Measurements from ENCODE around the gene MACROD2.

Gene MACROD2

DNA sequence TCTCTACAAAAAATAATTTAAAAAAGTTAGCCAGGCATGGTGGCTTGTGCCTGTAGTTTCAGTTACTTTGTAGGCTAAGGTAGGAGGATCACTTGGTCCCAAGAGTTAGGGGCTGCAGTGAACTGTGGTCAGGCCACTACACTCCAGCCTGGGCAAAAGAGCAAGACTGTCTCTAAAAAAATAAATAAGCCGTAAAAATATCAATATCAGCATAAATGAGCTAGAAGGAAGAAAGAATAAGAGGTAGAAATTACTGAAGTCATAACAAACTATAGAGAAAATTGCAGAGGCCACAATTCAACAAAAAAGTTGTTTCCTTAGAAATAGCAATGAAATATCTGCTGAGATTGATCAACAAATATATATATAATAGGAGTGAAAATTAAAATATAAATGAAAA is 1169.4 kb downstream of the MACROD2 start:
- no peak for TF ChIP-seq CTCF (conservative IDR thresholded peaks at IDR 0.05; ENCODE audit: control insufficient read depth, insufficient read depth, low read depth, low read length)
- DNase-seq (ENCODE audit: low read depth), result no peak
- H3K4me3 ChIP-seq (ENCODE audit: control insufficient read depth, low read depth, low read length), result no peak overlapping the region

DNA sequence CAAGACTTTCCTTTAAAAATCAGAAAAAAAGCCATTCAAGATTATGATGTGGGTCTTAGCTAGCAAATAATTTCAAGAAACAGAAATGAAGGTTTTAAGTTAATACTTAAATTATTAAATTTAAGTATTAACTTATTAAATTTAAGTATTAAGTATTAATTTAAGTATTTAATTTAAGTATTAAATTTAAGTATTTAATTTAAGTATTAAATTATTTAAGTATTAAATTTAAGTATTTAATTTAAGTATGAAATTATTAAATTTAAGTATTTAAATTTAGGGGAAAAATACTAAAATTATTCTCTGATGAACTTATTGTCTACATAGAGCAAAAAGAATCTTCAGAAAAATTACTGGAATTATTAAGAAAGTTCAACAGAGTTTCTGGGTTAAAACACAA is 1171.4 kb downstream of the MACROD2 start:
- TF ChIP-seq CTCF (conservative IDR thresholded peaks at IDR 0.05; ENCODE audit: control insufficient read depth, insufficient read depth, low read depth, low read length), result no peak
- DNase-seq (ENCODE audit: low read depth), result no peak
- H3K4me3 ChIP-seq (ENCODE audit: control insufficient read depth, low read depth, low read length), result no peak overlapping the region

GRCh38 chr20:15171016-15171415 is 1175.7 kb downstream of the MACROD2 start:
- H3K4me3 ChIP-seq (ENCODE audit: control insufficient read depth, low read depth, low read length), result no peak overlapping the region
- TF ChIP-seq CTCF (conservative IDR thresholded peaks at IDR 0.05; ENCODE audit: control insufficient read depth, insufficient read depth, low read depth, low read length), result no peak
- DNase-seq (ENCODE audit: low read depth), result no peak

- no peak for DNase-seq (ENCODE audit: low read depth)
- no peak for TF ChIP-seq CTCF (conservative IDR thresholded peaks at IDR 0.05; ENCODE audit: control insufficient read depth, insufficient read depth, low read depth, low read length)
- no peak overlapping the region for H3K4me3 ChIP-seq (ENCODE audit: control insufficient read depth, low read depth, low read length)
These were observed 1181.6 kb downstream of the MACROD2 start for GRCh38 chr20:15176929-15177328.

DNA sequence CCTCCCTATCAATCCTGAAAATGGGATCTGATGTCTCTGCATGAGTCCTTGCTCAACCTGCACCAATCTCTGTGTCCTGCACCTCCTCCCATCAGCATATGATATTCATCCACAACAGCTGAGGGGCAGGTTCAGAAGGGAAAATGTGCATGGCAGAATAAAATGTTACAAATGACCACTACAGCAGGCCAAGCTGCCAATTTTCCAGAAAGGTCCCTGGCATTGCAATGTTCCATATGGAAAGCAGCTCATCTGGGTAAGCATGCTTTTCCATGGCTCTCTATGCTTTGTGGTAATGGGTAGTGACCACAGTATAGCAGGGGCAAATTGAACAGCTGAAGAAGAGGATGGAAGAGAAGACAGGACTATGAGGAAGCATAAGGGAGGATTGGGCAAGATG is 1183.3 kb downstream of the MACROD2 start:
- TF ChIP-seq CTCF (conservative IDR thresholded peaks at IDR 0.05; ENCODE audit: control insufficient read depth, insufficient read depth, low read depth, low read length), result no peak
- no peak overlapping the region for H3K4me3 ChIP-seq (ENCODE audit: control insufficient read depth, low read depth, low read length)
- no peak for DNase-seq (ENCODE audit: low read depth)

DNA sequence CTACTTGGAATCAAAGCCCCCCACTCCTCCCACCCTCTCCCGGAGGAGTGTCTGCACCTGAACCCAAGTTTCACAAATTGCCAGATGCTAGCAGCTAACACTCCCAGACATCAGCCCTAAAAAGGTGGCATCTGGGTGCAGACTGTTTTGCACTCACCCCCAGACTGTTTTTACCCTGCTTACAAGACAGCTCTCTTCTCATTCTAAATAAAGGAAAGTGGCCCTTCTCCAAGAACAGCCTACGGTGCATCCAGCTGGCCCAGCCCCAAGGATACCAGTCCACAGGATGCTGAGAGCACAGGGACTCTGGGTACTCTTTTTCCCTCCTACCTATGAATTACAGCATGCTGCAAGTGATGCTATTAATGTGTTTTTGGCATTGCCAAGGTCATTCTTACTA is 1184.1 kb downstream of the MACROD2 start:
- TF ChIP-seq CTCF (conservative IDR thresholded peaks at IDR 0.05; ENCODE audit: control insufficient read depth, insufficient read depth, low read depth, low read length), result no peak
- no peak for DNase-seq (ENCODE audit: low read depth)
- H3K4me3 ChIP-seq (ENCODE audit: control insufficient read depth, low read depth, low read length), result no peak overlapping the region

DNA sequence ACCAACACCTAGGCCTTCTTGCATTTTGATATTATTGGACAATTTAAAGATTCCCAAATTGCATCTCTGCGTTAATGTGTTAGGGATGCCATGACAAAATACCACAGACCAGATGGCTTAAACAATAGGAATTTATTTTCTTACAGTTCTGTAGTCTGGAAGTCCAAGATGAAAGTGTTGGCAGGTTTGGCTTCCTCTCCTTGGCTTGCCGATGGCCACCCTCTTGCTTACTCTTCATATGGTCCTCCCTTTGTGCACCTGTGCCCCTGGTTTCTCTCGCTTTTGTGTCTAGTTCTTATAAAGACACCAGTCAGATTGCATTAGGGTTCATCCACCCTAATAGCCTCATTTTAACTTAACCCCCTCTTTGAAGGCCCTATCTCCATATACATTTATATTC is 1184.5 kb downstream of the MACROD2 start:
- TF ChIP-seq CTCF (conservative IDR thresholded peaks at IDR 0.05; ENCODE audit: control insufficient read depth, insufficient read depth, low read depth, low read length), result no peak
- H3K4me3 ChIP-seq (ENCODE audit: control insufficient read depth, low read depth, low read length), result no peak overlapping the region
- no peak for DNase-seq (ENCODE audit: low read depth)
